ENCODE results near the gene PLCB1.
"Not testable (repeated sequence)": the region's sequence is repeated elsewhere in the genome, so short reads cannot be mapped to it uniquely, and the experiment has no call there.

Gene PLCB1

DNA sequence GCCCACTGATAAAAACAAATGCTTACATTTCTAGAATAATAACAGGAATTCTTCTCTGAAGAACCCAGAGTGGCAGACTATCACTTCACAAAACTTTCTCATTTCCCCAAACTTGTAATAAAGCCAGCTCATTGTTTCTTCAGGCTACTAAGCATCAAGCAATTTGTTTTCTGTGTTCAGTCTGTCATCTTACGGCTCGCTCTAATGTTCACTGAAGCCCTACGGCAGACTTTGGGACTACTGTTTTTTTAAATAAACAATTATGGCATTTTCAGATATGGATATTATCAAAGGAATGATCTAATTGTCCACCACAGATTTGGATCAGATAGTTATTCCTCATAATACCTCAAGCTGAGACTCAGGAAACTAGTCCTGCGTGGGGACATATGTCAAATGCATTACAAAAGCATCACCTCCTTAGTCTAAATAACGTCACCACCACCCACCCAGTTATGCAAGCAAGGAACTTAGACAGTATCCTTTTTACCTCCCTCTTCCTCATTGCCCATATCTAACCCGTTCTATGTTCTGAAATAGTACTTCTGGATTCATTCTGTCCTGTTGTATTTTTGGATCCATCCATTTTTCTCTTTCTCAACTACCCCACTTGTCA lies 415.1 kb downstream of the PLCB1 start:
- no peak for DNase-seq (ENCODE audit: low spot score)

DNA sequence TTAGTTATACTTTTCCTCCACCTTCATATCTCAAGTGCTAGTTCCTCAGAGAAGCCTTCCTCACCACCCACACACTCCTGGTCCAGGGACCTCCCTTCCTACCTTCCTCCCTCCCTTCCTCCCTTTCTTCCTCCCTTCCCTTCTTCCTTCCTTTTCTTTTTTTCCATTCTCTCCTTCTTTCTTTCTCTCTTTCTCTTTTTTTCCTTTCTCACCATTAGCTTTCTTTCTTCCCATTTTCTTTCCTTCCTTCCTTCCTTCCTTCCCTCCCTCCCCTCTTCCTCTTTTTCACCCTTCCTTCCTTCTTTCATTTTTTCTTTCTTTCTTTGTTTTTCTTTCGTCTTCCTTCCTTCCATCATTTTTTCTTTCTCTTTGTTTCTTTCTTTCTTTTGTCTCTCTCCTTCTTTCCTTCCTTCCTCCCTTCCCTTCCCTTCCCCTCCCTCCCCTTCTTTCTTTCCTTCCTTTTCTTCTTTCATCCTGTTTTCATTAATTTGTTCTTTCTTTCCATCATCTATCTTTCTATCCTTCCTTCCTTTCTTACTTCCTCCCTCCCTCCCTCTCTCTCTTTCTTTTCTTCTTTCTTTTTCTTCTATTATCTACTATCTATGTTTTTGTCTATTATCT lies 416.0 kb downstream of the PLCB1 start:
- no peak for DNase-seq (ENCODE audit: low spot score)

DNA sequence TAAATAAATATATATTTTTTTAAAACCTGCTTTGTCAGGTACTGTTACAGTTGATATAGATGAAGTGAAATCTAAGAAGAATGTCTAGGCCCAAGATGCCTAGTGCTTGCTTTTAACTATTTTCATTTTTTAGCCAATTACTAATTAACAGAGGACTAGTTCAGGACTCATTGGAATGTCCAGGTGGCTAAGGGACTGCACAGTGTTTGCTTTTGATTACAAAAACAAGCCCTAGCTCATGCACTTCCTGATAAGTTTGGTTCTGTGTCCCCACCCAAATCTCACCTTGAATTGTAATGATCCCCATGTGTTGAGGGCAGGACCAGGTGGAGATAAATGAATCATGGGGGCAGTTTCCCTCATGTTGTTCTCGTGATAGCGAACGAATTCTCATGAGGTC lies 417.1 kb downstream of the PLCB1 start:
- DNase-seq (ENCODE audit: low spot score), result no peak

DNA sequence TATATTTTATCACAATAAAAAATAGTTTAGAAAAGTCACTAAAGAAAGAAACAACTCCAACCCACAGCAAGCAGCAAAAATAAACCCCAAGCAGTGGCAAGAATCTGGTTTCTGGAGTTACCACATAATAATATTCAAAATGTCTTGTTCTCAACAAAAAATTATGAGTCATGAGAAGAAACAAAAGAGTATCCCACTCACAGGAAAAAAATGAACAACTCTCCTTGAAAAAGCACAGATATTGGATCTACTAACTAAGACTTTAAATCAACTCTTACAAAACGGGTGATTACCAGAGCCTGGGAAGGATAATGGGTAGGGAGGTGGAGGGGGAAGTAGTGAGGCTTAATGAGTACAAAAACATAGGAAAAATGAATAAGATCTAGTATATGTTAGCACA lies 425.6 kb downstream of the PLCB1 start:
- no peak for DNase-seq (ENCODE audit: low spot score)

DNA sequence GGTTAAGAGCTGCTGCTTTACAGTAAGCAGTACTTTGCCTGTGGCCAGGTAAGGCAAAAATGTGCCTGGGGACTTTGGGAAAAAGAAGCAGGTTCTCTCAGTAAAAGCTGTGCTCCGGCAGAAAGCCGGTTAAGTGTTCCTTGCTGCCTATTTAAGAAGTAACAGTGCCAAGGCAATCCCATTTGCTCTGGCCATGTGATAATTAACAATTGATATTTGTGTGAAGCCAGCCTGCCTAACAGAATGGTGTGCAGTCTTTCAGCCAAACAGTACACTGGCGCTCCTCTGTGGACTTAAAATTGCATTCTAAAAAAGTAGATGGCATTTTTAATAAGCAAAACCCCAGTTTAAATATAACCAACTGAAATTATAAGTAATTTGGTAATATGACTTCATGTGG lies 430.3 kb downstream of the PLCB1 start:
- no peak for DNase-seq (ENCODE audit: low spot score)

DNA sequence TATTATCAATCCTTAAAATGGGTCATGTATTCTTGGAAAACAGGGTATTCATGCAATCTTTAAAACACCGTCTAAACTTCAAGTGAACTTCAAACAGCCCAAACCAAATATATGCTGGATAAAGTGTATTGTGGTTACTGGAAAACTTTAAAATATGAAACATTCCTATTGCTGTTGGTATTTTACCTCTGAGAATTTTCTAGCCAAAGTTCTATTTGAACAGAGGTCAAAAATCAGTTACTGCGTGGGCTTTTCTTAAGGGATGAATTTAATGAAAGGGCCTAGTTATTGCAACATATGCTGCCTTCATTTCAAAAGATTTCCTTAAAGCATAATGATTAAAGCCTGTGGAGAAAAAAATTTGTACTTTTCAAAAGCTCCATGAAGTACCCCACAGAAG lies 436.0 kb downstream of the PLCB1 start:
- no peak for DNase-seq (ENCODE audit: low spot score)

DNA sequence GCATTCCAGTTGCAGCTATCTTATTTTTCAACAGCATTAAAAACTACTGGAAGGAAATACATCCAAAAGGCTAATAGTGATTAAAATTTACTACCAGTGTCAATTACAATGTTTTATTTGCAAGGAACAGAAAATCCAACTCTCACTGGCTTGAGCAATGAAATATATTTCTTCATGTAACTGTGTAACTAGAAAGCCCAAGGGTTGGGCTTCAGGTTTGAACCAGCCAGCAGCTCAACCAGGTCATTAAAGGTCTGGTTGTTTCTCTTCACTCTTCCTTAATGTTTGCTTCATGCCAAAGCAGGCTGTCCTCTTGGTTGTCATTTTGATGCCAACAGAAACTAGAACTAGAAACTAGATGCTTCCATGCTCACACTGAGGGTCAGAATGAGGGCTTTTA lies 437.7 kb downstream of the PLCB1 start:
- no peak for DNase-seq (ENCODE audit: low spot score)

DNA sequence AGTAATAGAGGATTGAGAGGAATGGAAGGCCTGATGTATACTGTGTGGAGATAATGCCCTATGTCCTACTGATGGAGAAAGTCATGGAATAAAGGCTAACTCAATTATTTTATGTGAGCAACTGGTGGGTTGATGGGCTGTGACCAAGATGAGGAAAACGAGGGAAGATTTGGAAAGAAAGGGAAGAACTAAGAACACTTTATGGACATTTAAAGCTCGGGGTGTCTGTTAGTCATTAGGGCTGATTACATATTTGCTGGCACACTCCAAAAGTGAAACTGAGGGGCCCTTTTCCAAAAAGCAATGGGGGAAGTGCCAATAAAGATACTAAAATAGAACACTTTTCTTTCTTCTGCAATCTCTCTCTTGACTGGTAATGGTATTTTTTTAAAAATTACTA lies 439.5 kb downstream of the PLCB1 start:
- no peak for DNase-seq (ENCODE audit: low spot score)

DNA sequence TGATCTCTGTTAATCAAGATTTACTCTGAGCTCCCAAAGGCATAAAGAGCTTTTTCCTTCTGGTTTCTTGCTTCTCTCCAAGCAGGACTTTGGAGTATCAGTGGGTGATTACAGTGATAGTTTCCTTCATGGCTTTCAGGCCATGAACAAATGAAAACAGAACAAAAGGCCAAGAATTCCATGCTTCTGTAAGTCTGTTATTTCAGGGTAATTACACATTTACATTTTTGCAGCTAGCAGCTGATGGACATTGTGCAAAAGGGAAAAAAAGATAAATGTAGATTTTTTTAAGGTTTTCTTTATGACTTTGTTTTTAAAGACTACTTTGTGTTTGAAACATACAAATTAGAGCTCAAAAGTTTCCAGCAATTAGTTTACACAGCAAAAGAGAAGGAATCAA lies 441.6 kb downstream of the PLCB1 start:
- no peak for DNase-seq (ENCODE audit: low spot score)

DNA sequence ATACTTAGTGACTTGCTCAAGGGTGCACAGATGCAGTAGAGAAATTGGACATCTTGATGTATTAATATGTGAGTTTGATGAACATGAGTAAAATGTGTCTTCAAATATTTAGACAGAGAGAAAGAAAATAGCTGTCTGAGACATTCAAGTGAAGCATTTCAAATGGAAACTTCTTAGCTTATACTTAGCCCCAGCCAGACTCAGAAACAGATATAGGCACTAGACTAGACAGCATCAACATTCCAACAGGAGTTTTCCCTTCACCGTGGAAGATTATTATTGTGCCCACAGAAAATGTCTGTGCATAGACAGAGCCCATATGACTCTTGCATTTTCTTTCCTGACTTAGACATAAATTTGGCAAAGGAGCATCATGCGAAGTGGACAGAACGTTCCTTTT lies 443.0 kb downstream of the PLCB1 start:
- no peak for DNase-seq (ENCODE audit: low spot score)

DNA sequence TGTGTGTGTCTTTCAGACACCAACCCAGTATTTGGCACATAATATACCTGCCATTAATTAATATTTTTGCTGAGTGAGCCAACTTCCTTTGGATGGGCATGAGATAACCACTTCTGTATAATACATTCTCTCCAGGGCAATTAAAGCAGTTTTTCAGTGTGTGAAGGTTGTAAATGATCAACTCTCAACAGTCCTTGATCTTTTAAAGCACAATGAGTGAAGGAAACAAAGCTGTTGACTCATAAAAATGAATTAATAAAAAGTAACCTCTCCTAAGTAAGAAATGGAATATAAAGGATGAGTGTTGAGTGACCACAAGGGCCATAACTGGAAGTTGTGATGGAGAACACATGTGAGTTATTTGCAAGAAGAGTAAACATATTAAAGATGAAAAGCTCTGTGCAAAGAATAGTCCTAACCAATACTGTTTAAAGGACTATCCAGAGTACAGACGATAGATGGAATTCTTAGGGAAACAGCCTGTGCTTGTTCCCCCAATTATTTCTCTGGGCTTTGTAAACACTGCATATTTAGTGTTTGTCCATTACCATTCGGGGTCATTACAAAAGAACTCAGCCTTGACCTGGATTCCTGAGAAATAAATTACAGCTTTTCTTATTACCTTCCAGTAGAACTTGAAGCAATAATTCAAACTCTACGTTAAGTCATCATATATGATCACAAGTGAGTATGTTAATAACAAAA lies 446.2 kb downstream of the PLCB1 start:
- no peak for DNase-seq (ENCODE audit: low spot score)

DNA sequence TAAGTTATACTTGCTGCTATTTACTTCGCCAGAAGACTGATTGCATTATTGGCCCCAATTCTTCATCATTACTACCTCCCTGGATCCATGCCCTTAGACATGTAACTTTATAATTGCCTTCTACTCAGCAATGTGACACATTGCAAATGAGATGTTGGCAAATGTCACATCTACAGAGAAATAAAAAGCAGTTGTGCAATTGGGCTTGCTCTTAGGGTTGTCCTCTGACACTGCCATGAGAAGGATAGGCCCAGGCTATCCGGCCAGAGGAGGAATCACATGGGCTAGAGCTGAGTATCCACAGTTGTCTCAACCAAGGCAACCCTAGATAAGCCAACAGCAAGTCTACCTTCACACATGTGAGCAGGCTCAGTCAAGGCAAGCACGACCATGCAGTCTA lies 447.0 kb downstream of the PLCB1 start:
- no peak for DNase-seq (ENCODE audit: low spot score)

DNA sequence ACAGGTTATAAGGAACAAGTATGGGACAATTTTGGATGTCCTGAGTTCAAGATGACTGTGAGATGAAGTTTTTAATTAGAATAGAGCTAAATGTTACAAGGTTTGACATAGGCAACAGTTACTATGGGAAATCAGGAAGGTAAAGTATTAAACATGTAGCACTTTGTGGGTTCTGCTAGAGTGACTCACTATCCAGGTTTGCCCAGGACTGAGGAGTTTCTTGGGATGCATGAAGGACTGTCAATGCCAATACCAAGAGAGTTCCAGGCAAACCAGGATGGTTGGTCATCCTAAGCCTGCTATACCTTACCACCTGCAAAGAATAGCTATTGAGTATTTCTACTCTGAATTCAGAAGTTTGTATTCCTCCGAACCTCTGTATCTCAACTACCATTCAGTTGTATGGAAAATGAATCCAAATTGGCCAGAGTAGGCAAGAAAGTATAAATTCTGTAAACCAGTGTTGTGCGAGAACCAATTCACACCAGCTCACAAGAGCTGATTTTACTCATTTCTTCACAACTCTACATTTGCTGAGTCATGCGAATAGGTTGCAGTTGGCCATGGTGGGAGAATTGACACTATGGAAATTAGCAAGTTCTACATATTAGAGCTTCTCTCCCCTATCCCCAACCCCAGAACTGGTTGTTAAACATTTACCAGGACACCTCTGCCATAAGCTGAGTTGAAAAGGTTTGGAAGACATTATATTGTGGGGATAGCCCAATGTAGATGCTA lies 449.5 kb downstream of the PLCB1 start:
- no peak for DNase-seq (ENCODE audit: low spot score)

DNA sequence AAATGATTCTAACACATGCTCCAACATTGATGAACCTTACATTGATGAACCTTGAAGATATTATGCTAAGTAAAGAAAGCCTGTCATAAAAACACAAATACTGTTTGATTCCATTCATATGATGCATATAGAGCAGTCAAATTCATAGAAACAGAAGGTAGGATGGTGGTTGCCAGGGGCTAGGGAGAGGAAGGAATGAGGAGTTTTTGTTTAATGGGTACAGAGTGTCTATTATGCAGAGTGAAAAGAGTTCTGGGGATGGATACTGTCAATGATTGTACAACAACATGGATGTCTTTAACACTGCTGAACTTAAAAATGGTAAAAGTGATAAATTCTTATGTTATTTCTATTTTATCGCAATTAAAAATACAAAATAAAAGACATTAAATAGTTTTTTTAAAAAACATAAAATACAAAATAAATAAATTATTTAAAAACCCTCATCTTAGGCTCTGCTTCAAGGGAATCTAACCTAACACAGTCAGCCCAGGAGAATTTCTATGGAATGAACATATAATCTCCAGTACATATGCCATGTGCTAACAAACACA lies 451.0 kb downstream of the PLCB1 start:
- no peak for DNase-seq (ENCODE audit: low spot score)

DNA sequence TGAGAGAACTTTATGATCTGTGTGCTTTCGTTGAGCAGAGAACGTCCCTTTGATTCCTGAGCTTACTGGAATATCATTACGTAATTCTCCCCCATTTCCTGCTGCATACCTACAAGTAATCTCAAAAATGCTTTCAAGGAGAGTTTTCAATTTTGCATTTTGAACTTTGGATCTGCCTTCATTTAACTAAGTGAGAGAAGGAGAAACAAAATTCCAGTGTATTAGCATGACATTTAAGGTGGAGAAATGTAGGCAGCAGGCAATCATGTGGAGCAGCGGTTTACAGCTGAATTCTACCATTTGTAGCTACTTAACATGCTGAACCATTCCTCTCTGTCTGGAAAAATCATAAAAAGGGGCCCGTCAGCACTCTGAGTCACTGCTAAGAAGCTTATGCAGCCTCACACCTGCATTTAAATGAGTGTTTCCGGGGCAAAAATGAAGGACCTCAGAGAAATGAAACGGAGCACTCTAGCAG lies 451.5 kb downstream of the PLCB1 start:
- DNase-seq (ENCODE audit: low spot score), result no peak

DNA sequence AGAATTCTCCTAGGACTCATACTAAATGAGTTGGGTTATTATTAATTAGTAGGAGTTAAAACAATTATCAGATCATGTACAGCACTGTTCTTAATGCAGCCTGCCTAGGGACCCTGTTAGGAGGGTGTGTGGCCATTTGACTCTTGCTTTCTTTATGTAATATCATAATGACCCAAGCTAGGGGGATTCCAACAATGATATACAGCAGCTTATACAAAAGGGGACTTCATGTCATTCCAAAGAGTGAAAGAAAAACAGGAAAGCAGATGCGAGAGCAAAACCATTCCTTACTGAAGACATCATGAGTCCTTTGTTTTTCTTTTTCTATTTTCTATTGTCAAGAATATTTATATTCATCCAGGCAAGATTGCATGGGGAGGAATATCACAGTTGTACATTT lies 455.2 kb downstream of the PLCB1 start:
- no peak for DNase-seq (ENCODE audit: low spot score)

DNA sequence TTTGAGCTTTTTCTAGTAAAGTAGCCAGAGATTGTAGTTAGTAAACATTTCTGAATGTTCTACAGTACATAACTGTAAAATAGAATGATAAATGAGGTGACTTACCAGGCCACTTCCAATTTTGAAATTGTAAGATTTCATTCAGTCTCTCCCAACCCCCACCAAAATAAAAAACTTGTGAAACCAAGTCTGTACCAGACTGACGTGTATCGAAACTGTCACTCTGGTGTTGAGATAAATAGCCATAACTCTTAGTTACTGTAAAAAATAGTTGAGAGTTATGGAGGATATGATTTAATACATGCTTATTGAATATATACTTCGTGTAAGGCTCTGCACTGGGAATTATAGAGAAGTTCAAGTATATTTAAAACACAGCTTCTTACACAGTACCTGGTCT lies 455.7 kb downstream of the PLCB1 start:
- no peak for DNase-seq (ENCODE audit: low spot score)

DNA sequence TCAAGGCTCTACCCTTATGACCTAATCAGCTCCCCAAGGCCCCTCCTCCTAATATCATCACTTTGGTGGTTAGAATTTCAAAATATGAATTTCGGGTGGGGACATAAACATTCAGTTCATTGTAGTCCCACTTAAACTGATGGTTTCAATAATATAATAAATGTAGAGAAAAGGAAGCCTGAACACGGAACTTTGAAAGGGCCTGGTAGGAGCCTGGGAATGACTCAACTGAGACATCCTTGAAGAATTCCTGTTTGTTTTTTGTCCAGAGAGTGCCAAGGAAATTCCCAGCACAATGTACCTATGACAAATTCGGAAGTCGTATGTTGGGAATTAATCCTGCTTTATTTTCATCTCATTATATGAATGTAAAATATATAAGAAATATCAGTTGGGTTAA lies 457.9 kb downstream of the PLCB1 start:
- no peak for DNase-seq (ENCODE audit: low spot score)

DNA sequence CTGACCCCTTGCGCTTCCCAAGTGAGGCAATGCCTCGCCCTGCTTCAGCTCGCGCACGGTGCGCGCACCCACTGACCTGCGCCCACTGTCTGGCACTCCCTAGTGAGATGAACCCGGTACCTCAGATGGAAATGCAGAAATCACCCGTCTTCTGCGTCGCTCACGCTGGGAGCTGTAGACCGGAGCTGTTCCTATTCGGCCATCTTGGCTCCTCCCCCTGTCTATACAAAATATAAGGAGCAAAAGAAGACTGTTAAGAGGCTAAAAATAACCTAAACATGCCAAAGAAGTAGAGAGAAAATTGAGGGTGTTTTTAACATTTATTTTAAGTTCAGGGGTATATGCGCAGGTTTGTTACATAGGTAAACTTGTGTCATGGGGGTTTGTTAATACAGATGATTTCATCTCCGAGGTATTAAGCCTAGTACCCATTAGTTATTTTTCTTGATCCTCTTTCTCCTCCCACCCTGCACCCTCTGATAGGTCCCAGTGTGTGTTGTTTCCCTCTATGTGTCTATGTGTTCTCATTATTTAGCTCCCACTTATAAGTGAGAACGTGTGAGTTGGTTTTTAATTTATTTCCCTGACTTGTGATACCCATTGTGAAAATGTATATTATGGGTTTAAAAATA lies 469.0 kb downstream of the PLCB1 start:
- not testable (repeated sequence) for DNase-seq (ENCODE audit: low spot score)

DNA sequence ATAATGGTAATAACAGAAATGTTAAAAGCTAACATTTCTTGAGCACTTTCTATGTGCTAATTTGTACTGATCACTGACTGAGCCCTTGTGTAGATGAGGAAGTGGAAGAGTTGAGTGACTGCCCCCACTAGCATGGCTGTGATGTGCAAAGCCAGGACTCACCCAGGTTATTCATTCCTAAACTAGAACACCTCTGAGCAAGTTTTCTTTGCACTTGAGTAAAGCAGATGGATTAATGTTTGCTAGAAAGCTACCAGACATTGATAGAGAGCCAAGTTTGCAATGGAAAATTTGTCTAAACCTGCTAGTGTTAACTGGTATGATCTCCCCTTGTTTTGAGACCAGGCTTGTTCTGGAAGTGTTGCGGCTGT lies 469.5 kb downstream of the PLCB1 start:
- no peak for DNase-seq (ENCODE audit: low spot score)

DNA sequence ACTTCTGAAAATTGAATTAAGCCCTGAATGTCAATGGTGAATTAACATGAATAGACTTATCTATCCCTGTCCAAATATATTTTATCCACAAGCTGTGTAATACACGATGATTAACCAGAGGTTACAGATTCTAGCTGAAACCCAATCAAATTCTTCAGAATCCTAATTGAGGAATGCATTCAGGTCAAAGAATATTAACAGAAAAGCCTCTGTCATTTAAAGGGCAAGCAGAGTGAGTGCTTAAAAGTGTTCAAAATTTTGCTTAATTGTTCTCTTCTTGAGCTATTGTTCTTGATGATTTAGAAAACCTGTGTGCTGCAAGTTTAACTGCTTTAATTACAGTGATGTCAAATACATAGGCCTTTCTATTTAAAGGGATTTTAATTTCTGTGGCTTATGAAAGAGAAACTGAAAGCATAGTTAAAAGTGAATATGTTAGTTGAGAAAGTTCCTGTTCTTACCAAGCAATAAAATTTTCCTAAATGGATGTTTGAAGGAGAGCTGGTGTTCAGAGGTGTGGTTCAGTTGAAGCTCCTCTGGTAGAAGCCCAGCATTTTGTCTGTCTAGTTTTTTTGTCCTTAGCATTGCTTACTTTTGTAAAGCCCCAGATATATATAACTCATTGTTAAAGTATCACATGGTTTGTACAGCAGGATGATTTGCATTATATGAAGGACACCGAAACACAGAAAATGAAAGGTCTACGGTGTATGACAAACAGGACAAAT lies 470.5 kb downstream of the PLCB1 start:
- no peak for DNase-seq (ENCODE audit: low spot score)

DNA sequence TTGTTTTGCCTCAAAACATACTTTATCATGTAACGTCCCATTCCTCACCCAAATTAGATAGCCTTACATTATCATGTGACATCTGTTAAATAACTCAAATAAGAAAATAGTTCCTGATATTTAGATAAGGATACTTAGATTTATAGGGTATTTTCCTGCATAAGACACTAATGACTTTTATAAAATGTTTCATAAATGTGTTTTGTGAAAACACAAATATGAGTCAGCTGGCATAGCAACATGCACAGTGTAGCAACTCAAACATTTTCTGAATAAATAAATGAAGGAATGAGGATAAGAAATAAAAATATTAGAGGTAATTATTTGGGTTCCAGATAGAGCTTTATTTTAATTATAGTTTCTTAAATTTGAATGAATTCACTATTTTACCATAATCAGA lies 476.4 kb downstream of the PLCB1 start:
- no peak for DNase-seq (ENCODE audit: low spot score)

Data from D341Med (cell line).